CD4-positive, CD25-positive, alpha-beta regulatory T cell (primary cell): ENCODE results near the gene WDR31. TPM values are rescaled to one million over a fixed set of nuclear protein-coding genes. Genes with fewer than 3 reads are reported as not detected.
"Not testable (repeated sequence)": the region's sequence is repeated elsewhere in the genome, so short reads cannot be mapped to it uniquely, and the experiment has no call there.

Experiments
- ATAC-seq, 2 donors: fragments of 150-1000 bp; cut with Tn5 transposase; one replicate each; pipeline ENCODE4 v1.10.0; 2021; ENCODE audit warnings: low read depth in 2 of 2, moderate number of reproducible peaks in 2 of 2, moderate library complexity in 1 of 2
- DNase-seq, 3 donors: peaks; one replicate each; pipeline versions ENCODE4 v3.0.0 to v3.0.0-alpha.2; 2012 to 2022; ENCODE audit warnings: mixed read lengths in 1 of 3
- H3K27ac ChIP-seq: one replicate; pipeline ENCODE4 v1.7.0; 2013; ENCODE audit warnings: mild to moderate bottlenecking, low read length; ENCODE audit not compliant: insufficient read depth, poor library complexity, severe bottlenecking
- H3K27me3 ChIP-seq: one replicate; pipeline ENCODE4 v1.7.0; 2013; ENCODE audit warnings: low read length; ENCODE audit not compliant: control insufficient read depth, insufficient read depth
- H3K36me3 ChIP-seq: one replicate; pipeline ENCODE4 v1.7.0; 2013; ENCODE audit warnings: mild to moderate bottlenecking, low read length, moderate library complexity; ENCODE audit not compliant: control insufficient read depth, insufficient read depth
- H3K4me1 ChIP-seq: 2 replicates; pipeline ENCODE4 v1.7.0; 2013; ENCODE audit warnings: mild to moderate bottlenecking, low read length; ENCODE audit not compliant: insufficient read depth, control insufficient read depth, poor library complexity, severe bottlenecking
- H3K4me3 ChIP-seq: one replicate; pipeline ENCODE4 v1.7.0; 2013; ENCODE audit warnings: low read depth, mild to moderate bottlenecking, low read length, moderate library complexity
- H3K9me3 ChIP-seq, 2 experiments: 1 replicate in 1 of 2; 2 replicates in 1 of 2; pipeline ENCODE4 v1.7.0; 2013; ENCODE audit warnings: low read length in 2 of 2, mild to moderate bottlenecking in 1 of 2, moderate library complexity in 1 of 2; ENCODE audit not compliant: control insufficient read depth in 2 of 2
- H3K27ac Mint-ChIP-seq, 3 donors: one replicate each; pipeline ENCODE4 v1.8.0; 2020 to 2022; ENCODE audit warnings: mild to moderate bottlenecking in 3 of 3, mixed read lengths in 3 of 3, moderate library complexity in 2 of 3
- H3K27me3 Mint-ChIP-seq: one replicate; pipeline ENCODE4 v1.8.0; 2022; ENCODE audit warnings: mild to moderate bottlenecking, mixed read lengths
- H3K36me3 Mint-ChIP-seq: one replicate; pipeline ENCODE4 v1.8.0; 2020; ENCODE audit warnings: mixed read lengths
- H3K4me1 Mint-ChIP-seq, 4 donors: one replicate each; pipeline ENCODE4 v1.8.0; 2020 to 2022; ENCODE audit warnings: mixed read lengths in 4 of 4, mild to moderate bottlenecking in 1 of 4
- H3K4me3 Mint-ChIP-seq, 4 donors: one replicate each; pipeline ENCODE4 v1.8.0; 2020 to 2022; ENCODE audit warnings: mild to moderate bottlenecking in 4 of 4, mixed read lengths in 4 of 4, moderate library complexity in 3 of 4
- H3K9me3 Mint-ChIP-seq, 7 donors: one replicate each; pipeline ENCODE4 v1.8.0; 2020 to 2022; ENCODE audit warnings: mixed read lengths in 7 of 7, mild to moderate bottlenecking in 3 of 7, moderate library complexity in 2 of 7
- polyA plus RNA-seq, 4 donors: library from polyadenylated mRNA; unstranded; fragments of 300-500 nt; fragmentation: Illumina TruSeq; gene quantifications; one replicate each; pipeline ENCODE4 v1.2.3, GENCODE V29; 2021
- total RNA-seq: library from RNA; stranded (reverse); gene quantifications from one replicate; pipeline ENCODE4 v1.2.3, GENCODE V29; 2022

WDR31 gene
- total and polyA plus RNA-seq, 5 donors from 2014 or later, result 0.06 to 0.32 (median 0.19) TPM; not detected in 1

DNA sequence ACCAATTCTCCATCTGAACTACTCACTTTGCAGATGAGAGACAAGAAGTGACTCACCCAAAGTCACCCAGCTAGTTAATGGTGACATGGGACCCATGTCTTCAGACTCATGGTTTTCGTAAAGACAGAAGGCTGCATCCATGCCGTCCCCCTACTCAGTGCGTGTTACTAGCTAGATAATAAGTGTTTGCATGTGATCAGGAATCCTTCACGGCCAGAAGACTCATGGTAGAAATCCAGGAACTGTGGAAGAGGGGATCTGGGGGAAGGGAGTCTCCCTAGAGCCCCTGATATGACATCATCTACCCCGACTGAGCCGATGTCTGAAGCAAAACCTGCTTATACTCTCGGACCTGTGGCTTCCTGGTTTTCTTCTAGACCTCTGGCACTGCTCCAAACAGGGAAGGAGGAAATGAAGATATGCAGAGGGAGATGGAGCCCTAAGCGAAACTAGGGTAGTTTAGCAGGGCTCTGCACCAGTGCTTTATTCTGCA is 40.2 kb downstream of the WDR31 start:
- Histone ChIP-seq H3K27me3 (no peaks in the 10 kb centered on the region), H3K4me1 (no peaks in the 10 kb centered on the region), H3K9me3 (no peaks in the 10 kb centered on the region), H3K27ac (no peak overlapping the region), H3K36me3 (no peaks in the 10 kb centered on the region), H3K4me3 (no peak overlapping the region)
- H3K4me1 Mint-ChIP-seq, result peaks cover 0 to 3% (median 0%) of the 10 kb centered on the region in 4 donors
- no peak overlapping the region for H3K27ac Mint-ChIP-seq
- no peak overlapping the region for H3K4me3 Mint-ChIP-seq
- ATAC-seq, result no peak
- H3K36me3 Mint-ChIP-seq, result no peaks in the 10 kb centered on the region
- no peaks in the 10 kb centered on the region for H3K9me3 Mint-ChIP-seq
- no peaks in the 10 kb centered on the region for H3K27me3 Mint-ChIP-seq
- no peak for DNase-seq

DNA sequence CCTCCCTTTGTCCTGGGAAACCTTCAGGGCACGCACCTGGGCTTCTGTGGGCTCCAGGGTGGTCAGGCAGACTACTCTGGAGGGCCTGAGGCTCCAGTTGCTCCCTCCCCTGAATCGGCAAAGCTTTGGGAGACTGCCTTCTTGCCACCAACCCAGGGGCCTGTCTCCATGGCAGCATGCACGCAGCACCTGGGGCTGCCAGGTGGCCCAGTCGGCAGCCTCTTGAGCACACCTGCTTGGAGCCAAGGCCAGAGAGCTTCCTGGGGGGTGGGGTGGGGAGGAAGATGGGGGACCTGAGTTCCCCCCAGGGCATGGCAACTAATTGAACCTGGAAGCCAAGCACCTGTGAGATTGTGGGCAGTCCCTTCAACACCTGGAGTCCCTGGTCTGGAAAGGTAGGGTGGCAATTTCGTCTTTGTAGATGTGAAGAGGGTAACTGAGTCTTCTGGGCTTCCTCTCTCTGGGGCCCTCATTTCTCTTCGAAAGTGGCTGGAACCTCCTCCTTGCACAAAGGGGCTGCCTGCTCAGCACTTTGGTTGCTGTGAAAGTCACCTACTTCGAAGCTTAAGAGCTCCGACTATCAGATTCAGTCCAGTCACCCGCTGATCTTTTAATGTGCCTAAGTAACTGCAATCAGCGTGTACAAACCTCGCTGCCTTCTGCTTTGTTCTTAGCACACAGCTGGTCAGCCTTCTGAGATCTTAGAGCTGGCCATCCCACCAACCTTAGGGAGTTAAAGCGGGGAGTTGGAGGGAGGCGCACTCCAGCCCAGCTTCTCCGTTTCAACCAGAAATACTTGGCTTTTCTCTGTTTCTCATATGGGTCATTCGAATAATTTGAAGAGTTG is 40.9 kb downstream of the WDR31 start:
- Mint-ChIP-seq H3K27me3 (no peaks in the 10 kb centered on the region), H3K9me3 (no peaks in the 10 kb centered on the region), H3K4me1 (peaks cover 0 to 3% (median 0%) of the 10 kb centered on the region in 4 donors), H3K4me3 (no peak overlapping the region), H3K27ac (no peak overlapping the region), H3K36me3 (no peaks in the 10 kb centered on the region)
- no peak overlapping the region for H3K4me3 ChIP-seq
- no peaks in the 10 kb centered on the region for H3K4me1 ChIP-seq
- DNase-seq (no peak), ATAC-seq (no peak)
- no peaks in the 10 kb centered on the region for H3K27me3 ChIP-seq
- no peaks in the 10 kb centered on the region for H3K9me3 ChIP-seq
- H3K27ac ChIP-seq, result no peak overlapping the region
- no peaks in the 10 kb centered on the region for H3K36me3 ChIP-seq

- H3K36me3 Mint-ChIP-seq, result no peaks in the 10 kb centered on the region
- no peaks in the 10 kb centered on the region for H3K27me3 Mint-ChIP-seq
- H3K27ac ChIP-seq, result no peak overlapping the region
- DNase-seq (no peak), ATAC-seq (no peak)
- peaks cover under 1% of the 10 kb centered on the region for H3K36me3 ChIP-seq
- H3K4me1 ChIP-seq, result no peaks in the 10 kb centered on the region
- H3K27me3 ChIP-seq, result no peaks in the 10 kb centered on the region
- H3K4me3 Mint-ChIP-seq, result no peak overlapping the region
- peaks cover 0 to 3% (median 0%) of the 10 kb centered on the region in 4 donors for H3K4me1 Mint-ChIP-seq
- H3K4me3 ChIP-seq, result no peak overlapping the region
- no peak overlapping the region for H3K27ac Mint-ChIP-seq
- H3K9me3 ChIP-seq, result no peaks in the 10 kb centered on the region
- H3K9me3 Mint-ChIP-seq, result no peaks in the 10 kb centered on the region
These were observed 41.8 kb downstream of the WDR31 start for GRCh38 chr9:113298311-113298710.

- H3K9me3 ChIP-seq, result no peaks in the 10 kb centered on the region
- Mint-ChIP-seq H3K4me1 (peaks cover 0 to 3% (median 0%) of the 10 kb centered on the region in 4 donors), H3K27me3 (no peaks in the 10 kb centered on the region), H3K27ac (peak overlapping the region in 2 of 3 donors; percentile 57 to 86), H3K36me3 (no peaks in the 10 kb centered on the region), H3K9me3 (no peaks in the 10 kb centered on the region), H3K4me3 (no peak overlapping the region)
- no peak overlapping the region for H3K27ac ChIP-seq
- no peak overlapping the region for H3K4me3 ChIP-seq
- DNase-seq (no peak), ATAC-seq (no peak)
- no peaks in the 10 kb centered on the region for H3K4me1 ChIP-seq
- peaks cover 13% of the 10 kb centered on the region for H3K36me3 ChIP-seq
- no peaks in the 10 kb centered on the region for H3K27me3 ChIP-seq
These were observed 43.1 kb downstream of the WDR31 start for GRCh38 chr9:113296796-113297558.

DNA sequence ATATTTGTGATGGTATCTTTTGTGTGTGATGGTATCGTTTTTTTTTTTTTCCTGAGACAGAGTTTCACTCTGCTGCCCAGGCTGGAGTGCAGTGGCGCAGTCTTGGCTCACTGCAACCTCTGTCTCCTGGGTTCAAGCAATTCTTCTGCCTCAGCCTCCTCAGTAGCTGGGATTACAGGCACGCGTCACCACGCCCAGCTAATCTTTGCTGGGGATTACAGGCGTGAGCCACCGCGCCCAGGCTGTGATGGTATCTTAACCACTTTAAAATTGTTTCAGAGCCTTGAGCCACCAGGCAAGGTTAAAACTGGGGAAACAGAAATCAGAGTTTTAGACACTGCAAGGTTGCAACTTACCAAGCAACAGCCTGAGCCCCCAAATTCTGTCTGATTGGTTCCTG is 43.8 kb downstream of the WDR31 start:
- not testable (repeated sequence) for H3K9me3 ChIP-seq, H3K4me3 ChIP-seq, H3K27me3 ChIP-seq, DNase-seq, H3K36me3 Mint-ChIP-seq, H3K4me1 Mint-ChIP-seq, H3K4me1 ChIP-seq, H3K27me3 Mint-ChIP-seq, H3K27ac ChIP-seq, ATAC-seq, H3K9me3 Mint-ChIP-seq, H3K4me3 Mint-ChIP-seq
- H3K36me3 ChIP-seq, result peaks cover 21% of the 10 kb centered on the region
- peak overlapping the region in 2 of 3 donors; percentile 57 to 86 for H3K27ac Mint-ChIP-seq

GRCh38 chr9:113293285-113293878 is 46.7 kb downstream of the WDR31 start:
- DNase-seq (no peak), ATAC-seq (no peak)
- Histone ChIP-seq H3K9me3 (no peaks in the 10 kb centered on the region), H3K36me3 (peaks cover 47% of the 10 kb centered on the region), H3K4me1 (no peaks in the 10 kb centered on the region), H3K27ac (no peak overlapping the region), H3K27me3 (no peaks in the 10 kb centered on the region), H3K4me3 (no peak overlapping the region)
- no peaks in the 10 kb centered on the region for H3K27me3 Mint-ChIP-seq
- H3K4me3 Mint-ChIP-seq, result no peak overlapping the region
- H3K9me3 Mint-ChIP-seq, result no peaks in the 10 kb centered on the region
- H3K4me1 Mint-ChIP-seq, result peaks cover 0 to 6% (median 0%) of the 10 kb centered on the region in 4 donors
- H3K36me3 Mint-ChIP-seq, result peaks cover 27% of the 10 kb centered on the region
- no peak overlapping the region for H3K27ac Mint-ChIP-seq

GRCh38 chr9:113290052-113290607 is 49.9 kb downstream of the WDR31 start:
- no peaks in the 10 kb centered on the region for H3K9me3 Mint-ChIP-seq
- no peak overlapping the region for H3K4me3 Mint-ChIP-seq
- DNase-seq (no peak), ATAC-seq (no peak)
- no peak overlapping the region for H3K4me3 ChIP-seq
- no peaks in the 10 kb centered on the region for H3K27me3 ChIP-seq
- no peaks in the 10 kb centered on the region for H3K4me1 ChIP-seq
- no peak overlapping the region for H3K27ac ChIP-seq
- no peaks in the 10 kb centered on the region for H3K27me3 Mint-ChIP-seq
- peaks cover 0 to 6% (median 0%) of the 10 kb centered on the region in 4 donors for H3K4me1 Mint-ChIP-seq
- H3K9me3 ChIP-seq, result no peaks in the 10 kb centered on the region
- peak overlapping the region in 1 of 3 donors; percentile 76 for H3K27ac Mint-ChIP-seq
- H3K36me3 ChIP-seq, result peaks cover 75% of the 10 kb centered on the region
- H3K36me3 Mint-ChIP-seq, result peaks cover 44% of the 10 kb centered on the region
